GM19438 (cell line): ENCODE measurements around the gene MAPK8IP1.

Source experiments
- ATAC-seq: cut with Tn5 transposase; IDR thresholded peaks from one replicate; pipeline ENCODE4 v1.9.1; 2021; ENCODE audit warnings: low read depth; ENCODE audit not compliant: unreplicated experiment

Gene MAPK8IP1

DNA sequence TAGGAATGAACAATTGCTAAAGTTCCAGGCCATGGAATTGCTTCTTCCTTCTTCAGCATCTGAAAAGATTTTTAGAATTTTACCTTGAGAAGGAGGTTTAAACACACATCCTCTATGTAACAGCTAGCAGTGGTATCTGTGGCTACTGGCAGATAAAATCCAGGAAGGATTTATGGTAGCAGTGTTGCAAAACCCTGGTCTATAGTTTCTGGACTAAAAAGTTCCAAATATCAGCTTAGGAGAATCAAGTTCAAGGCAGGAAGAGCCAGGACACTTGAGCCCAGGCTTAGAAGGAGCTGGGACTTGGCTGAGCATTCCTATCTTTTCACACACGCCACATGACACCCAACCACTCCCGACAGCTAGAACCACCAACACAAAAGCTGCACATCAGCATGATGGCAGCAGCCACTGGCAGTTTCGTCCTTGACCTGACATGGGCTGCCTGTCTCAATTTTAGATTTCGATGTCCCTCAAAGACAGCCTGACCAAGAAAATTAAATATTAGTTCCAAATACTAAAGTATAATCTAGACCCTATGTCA lies 51.1 kb downstream of the MAPK8IP1 start:
- ATAC-seq, result no peak

DNA sequence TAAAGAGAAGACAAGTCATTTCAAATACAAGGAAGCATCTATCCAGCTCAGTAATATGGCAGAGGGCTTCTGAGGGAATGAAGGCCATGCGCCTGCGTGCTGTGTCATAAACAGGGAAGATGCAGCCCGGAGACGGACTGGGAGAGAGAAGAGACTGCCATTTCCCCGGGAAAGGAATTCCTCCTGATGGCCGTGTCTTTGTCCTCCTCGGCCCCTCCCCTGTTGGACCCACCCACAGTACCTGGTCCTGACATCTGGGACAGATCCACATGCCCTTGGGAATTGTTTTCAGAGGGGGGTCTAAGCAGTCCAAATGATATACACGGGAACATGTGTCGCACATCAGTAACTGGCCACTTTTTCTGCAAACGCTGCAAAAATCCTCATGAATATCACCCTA lies 52.5 kb downstream of the MAPK8IP1 start:
- ATAC-seq, result no peak

DNA sequence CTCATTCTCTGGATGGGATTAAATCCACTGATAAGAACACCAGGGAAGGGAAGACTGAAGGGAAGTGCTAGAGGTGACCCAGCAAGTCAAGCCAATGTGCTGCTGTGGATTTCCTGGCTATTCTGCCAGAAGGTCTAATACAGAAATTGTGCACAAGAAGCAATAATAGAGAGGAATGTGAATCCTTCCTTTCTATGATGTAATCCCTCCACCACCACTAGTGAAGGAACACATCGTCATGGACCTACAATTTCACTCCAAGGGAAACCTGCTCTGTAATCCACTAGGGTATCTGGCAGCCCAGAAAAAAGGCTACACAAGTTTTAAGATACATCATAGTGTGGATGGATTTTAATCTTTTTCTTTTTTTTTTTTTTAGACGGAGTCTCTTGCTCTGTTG lies 54.4 kb downstream of the MAPK8IP1 start:
- ATAC-seq, result no peak

DNA sequence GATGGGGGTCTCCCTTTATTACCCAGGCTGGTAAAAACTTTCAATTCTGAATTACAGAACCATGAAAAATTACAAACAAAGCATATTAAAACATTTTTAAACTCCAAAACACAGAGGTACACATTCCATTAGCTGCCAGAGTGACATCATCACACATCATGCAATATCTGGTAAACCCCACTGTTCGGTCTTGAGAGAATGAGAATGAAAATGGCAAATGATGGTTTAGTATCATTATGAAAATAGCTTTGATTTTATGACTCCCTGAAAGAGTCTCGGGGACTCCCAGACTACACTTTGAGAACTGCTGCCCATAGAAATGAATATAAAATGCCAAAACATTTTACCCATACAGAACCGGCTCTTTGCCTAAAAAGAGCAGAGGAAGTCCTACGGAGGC lies 55.8 kb downstream of the MAPK8IP1 start:
- no peak for ATAC-seq

DNA sequence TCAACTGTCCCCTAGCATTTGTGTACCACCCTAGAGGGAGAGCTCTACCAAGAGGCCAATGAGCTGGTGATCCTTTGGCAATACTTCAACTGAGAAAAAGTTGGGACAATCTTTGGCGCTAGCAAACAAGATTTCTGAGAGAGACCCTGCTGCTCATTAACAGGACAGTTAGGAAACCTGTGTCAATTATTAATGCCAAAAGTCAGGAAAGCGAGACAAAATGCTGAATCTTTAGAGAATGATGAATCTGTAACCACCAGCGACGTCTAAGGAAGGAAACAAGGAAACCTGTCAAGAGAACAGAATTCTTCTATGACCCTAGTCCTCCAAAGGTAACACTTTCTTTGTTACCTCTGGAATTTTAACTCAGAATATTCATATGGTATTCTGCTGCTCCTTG lies 56.9 kb downstream of the MAPK8IP1 start:
- ATAC-seq, result no peak

DNA sequence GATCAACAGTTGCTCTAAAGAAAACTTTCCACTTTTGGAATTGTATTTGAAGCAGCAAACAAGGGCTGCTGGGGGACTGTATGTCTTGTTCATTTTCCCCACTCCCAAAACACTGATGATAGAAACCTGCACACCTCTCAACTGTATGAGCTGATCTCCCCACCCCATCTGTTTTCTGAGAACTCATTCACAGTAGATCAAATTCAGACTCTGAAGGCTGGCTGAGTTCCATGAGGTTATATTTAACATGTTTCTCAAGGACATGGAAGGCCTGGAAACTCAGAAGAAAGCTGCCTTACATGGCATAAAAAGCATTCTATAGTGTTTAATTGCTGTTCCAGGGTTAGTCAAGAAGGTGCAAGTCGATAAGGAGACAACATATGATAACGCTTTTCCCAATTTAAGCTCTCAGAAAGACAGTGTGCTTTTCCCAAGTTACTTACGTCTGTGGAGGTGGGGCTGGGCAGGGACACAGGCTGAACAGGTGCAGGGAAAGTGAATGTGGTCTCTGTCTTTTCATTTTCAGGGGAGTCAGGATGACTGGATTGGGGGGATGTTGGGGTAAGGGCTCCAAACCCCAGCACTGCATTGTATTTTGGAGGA lies 60.0 kb downstream of the MAPK8IP1 start:
- no peak for ATAC-seq

DNA sequence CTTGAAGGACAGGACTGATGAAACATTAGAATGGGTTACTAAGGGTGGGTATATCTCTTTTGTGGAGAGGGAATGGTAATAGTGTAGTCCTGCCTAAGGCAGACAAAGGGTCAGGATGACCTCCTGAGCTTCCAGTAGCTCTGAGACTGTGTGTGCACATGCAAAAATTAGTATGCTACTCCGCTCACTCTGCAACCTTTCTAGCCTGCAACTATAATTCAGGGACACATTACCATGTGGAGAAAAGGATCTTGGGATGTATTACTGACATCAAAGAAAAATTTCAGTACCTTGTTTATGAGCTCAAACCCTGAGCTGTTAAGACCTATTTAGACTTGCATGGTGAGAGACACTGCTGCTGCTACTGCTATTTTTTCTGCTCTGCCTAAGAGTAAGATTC lies 62.4 kb downstream of the MAPK8IP1 start:
- no peak for ATAC-seq

DNA sequence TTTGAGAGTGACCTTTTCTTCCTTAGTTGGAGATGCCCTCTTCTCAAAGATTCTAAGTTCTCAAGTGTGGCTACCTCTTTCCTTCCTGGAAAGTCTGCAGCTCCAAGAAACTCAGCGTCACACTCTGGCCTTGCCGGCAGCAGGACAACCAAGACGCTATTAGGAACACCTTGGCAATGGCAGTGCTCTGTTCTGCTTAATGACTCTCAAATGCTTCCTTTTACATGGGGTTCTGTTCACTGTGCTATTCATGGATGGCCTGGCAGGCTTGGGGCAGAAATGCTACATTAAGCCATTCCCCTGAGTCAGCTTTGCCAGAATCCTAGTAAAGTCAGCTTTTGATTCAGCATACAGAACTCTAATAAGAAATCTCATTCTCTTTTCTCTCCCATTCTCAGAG lies 62.9 kb downstream of the MAPK8IP1 start:
- ATAC-seq, result no peak

DNA sequence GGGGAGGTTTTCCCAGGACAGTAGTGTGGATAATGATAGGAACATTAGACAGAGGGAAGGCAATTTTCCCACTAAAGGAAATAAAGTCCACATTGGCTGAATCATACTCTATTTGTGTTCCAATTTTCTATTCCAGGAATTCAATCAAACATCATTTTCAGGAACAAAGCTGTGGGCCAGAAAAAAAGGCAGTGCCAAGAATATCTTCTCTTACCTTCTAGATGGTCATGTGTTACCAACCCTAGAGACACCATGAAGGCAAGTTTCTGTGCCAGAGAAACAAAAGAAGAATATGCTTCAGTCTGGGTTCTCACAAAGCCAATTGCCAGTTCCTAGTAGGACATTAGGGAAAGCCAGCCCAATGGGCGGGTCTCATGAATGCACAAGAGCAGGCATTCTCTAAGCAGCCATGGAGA lies 64.5 kb downstream of the MAPK8IP1 start:
- ATAC-seq, result no peak
